ENCODE measurements around the gene SLC25A26. TPM values are rescaled to one million over a fixed set of nuclear protein-coding genes. Genes with fewer than 3 reads are reported as not detected.

SLC25A26 gene
- total and polyA plus RNA-seq, 2 donors (not counting 1 experiment from before 2014, with no cell fraction given), result 14.2 to 29.0 TPM

DNA sequence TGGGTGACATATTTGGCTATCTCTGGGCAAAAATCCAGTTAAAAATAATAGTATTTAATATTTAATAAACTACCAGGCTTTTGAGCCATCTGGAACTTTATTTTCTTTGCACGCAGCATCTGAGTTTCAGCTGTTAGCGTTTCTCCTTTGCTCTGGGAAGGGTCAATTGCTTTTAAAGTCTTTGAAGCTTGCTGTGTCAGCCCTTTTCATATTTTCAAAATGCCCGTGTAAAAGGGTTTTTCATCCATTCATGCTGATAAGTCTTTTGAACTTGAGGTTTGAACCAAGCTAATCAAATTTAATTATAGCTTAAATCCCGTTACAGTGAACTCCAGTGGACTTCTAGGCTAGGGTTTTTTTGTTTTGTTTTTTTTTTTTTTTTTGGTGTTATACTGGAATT lies 79.1 kb downstream of the SLC25A26 start:
- H4K20me1 ChIP-seq (ENCODE audit: control insufficient read depth, extremely low read depth, insufficient read depth, low read length), result no peaks in the 10 kb centered on the region
- TF ChIP-seq EZH2 (IDR thresholded peaks at IDR 0.05; ENCODE audit: low read length, missing control alignments), result no peak
- TF ChIP-seq, protein P1, sequence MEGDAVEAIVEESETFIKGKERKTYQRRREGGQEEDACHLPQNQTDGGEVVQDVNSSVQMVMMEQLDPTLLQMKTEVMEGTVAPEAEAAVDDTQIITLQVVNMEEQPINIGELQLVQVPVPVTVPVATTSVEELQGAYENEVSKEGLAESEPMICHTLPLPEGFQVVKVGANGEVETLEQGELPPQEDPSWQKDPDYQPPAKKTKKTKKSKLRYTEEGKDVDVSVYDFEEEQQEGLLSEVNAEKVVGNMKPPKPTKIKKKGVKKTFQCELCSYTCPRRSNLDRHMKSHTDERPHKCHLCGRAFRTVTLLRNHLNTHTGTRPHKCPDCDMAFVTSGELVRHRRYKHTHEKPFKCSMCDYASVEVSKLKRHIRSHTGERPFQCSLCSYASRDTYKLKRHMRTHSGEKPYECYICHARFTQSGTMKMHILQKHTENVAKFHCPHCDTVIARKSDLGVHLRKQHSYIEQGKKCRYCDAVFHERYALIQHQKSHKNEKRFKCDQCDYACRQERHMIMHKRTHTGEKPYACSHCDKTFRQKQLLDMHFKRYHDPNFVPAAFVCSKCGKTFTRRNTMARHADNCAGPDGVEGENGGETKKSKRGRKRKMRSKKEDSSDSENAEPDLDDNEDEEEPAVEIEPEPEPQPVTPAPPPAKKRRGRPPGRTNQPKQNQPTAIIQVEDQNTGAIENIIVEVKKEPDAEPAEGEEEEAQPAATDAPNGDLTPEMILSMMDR (conservative IDR thresholded peaks at IDR 0.05 in 1 of 2, IDR thresholded peaks at IDR 0.05 in 1 of 2; ENCODE audit: low read depth in 1 of 2, low read length in 2 of 2), result no peak
- no peaks in the 10 kb centered on the region for H3K9me3 ChIP-seq (ENCODE audit: control insufficient read depth, insufficient read depth, low read depth, low read length)
- H3K9ac ChIP-seq (ENCODE audit: insufficient read depth, low read length), result no peak overlapping the region
- peak overlapping the region in 2 of 4 experiments; percentile 29 to 44 for H3K4me3 ChIP-seq (replicated peaks in 1 of 4; ENCODE audit: control extremely low read depth in 1 of 4, insufficient read depth in 1 of 4, low read depth in 3 of 4, low read length in 4 of 4)
- no peaks in the 10 kb centered on the region for H3K27me3 ChIP-seq (ENCODE audit: control insufficient read depth, insufficient read depth, low read length)
- H3K4me1 ChIP-seq (ENCODE audit: control insufficient read depth, extremely low read depth, insufficient read depth, low read length), result peaks cover 6% of the 10 kb centered on the region
- H3K4me2 ChIP-seq (ENCODE audit: extremely low read depth, insufficient read depth, low read length), result peak overlapping the region; percentile 51
- peak in 1 of 2 donors; percentile 49 for DNase-seq (ENCODE audit: low read depth in 2 of 2)
- H3K27ac ChIP-seq (ENCODE audit: insufficient read depth, low read length), result no peak overlapping the region
- no peak overlapping the region for H2AFZ ChIP-seq (ENCODE audit: low read length)
- no peaks in the 10 kb centered on the region for H3K36me3 ChIP-seq (ENCODE audit: control insufficient read depth, insufficient read depth, low read length)
- no peaks in the 10 kb centered on the region for H3K79me2 ChIP-seq (ENCODE audit: control insufficient read depth, insufficient read depth, low read length)

DNA sequence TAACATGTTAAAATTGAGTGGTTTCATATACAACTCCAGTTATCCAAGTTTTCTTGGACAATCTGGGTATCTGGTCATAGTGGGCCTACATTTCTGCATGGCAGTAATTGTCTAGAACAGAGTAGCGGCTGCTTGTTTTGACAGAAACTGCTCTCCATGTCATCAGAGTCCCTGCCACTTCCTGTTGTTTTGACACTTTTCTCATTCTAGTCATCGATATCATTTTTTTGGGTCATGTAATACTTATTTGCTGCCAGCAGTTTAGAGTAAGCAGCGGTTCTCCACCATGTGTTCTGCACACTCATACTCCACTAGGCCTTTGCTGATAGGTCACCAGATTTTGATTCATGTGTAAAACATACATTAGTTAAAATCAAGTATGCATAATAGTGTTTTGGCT lies 81.5 kb downstream of the SLC25A26 start:
- Histone ChIP-seq H3K27ac (ENCODE audit: insufficient read depth, low read length) (no peak overlapping the region), H3K79me2 (ENCODE audit: control insufficient read depth, insufficient read depth, low read length) (no peaks in the 10 kb centered on the region), H3K9me3 (ENCODE audit: control insufficient read depth, insufficient read depth, low read depth, low read length) (no peaks in the 10 kb centered on the region), H3K36me3 (ENCODE audit: control insufficient read depth, insufficient read depth, low read length) (no peaks in the 10 kb centered on the region), H2AFZ (ENCODE audit: low read length) (no peak overlapping the region), H3K4me1 (ENCODE audit: control insufficient read depth, extremely low read depth, insufficient read depth, low read length) (peaks cover 6% of the 10 kb centered on the region), H3K9ac (ENCODE audit: insufficient read depth, low read length) (no peak overlapping the region), H4K20me1 (ENCODE audit: control insufficient read depth, extremely low read depth, insufficient read depth, low read length) (no peaks in the 10 kb centered on the region), H3K27me3 (ENCODE audit: control insufficient read depth, insufficient read depth, low read length) (no peaks in the 10 kb centered on the region), H3K4me3 (replicated peaks in 1 of 4; ENCODE audit: control extremely low read depth in 1 of 4, insufficient read depth in 1 of 4, low read depth in 3 of 4, low read length in 4 of 4) (no peak overlapping the region), H3K4me2 (ENCODE audit: extremely low read depth, insufficient read depth, low read length) (no peak overlapping the region)
- no peak for TF ChIP-seq EZH2 (IDR thresholded peaks at IDR 0.05; ENCODE audit: low read length, missing control alignments)
- TF ChIP-seq, protein P1 (conservative IDR thresholded peaks at IDR 0.05 in 1 of 2, IDR thresholded peaks at IDR 0.05 in 1 of 2; ENCODE audit: low read depth in 1 of 2, low read length in 2 of 2), result no peak
- no peak for DNase-seq (ENCODE audit: low read depth in 2 of 2)

DNA sequence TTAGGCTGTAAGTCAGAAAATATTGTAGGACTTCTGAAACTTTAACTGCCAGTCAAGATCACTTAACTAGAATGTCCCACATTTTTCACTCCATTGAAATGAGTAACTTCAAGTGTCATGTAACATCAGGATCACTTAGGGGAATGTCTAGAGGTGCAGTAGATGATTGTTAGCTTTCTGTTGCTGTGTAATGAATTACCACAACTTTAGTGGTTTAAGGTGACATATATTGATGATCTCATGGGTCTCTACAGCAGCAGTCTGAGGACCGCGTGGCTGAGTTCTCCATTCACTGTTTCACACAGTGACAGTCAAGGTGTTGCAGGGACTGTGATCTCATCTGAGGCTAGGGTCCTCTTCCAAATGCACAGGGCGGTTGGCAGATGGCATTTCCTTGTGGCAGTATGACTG lies 82.7 kb downstream of the SLC25A26 start:
- H2AFZ ChIP-seq (ENCODE audit: low read length), result no peak overlapping the region
- DNase-seq (ENCODE audit: low read depth in 2 of 2), result no peak

More for the DNA sequence above, 82.7 kb downstream of the SLC25A26 start:
- Histone ChIP-seq H3K27ac (ENCODE audit: insufficient read depth, low read length) (no peak overlapping the region), H4K20me1 (ENCODE audit: control insufficient read depth, extremely low read depth, insufficient read depth, low read length) (no peaks in the 10 kb centered on the region), H3K4me2 (ENCODE audit: extremely low read depth, insufficient read depth, low read length) (no peak overlapping the region), H3K9ac (ENCODE audit: insufficient read depth, low read length) (no peak overlapping the region), H3K9me3 (ENCODE audit: control insufficient read depth, insufficient read depth, low read depth, low read length) (no peaks in the 10 kb centered on the region), H3K79me2 (ENCODE audit: control insufficient read depth, insufficient read depth, low read length) (no peaks in the 10 kb centered on the region), H3K4me3 (replicated peaks in 1 of 4; ENCODE audit: control extremely low read depth in 1 of 4, insufficient read depth in 1 of 4, low read depth in 3 of 4, low read length in 4 of 4) (no peak overlapping the region), H3K36me3 (ENCODE audit: control insufficient read depth, insufficient read depth, low read length) (no peaks in the 10 kb centered on the region), H3K4me1 (ENCODE audit: control insufficient read depth, extremely low read depth, insufficient read depth, low read length) (no peaks in the 10 kb centered on the region), H3K27me3 (ENCODE audit: control insufficient read depth, insufficient read depth, low read length) (no peaks in the 10 kb centered on the region)
- TF ChIP-seq, protein P1 (conservative IDR thresholded peaks at IDR 0.05 in 1 of 2, IDR thresholded peaks at IDR 0.05 in 1 of 2; ENCODE audit: low read depth in 1 of 2, low read length in 2 of 2), result no peak
- TF ChIP-seq EZH2 (IDR thresholded peaks at IDR 0.05; ENCODE audit: low read length, missing control alignments), result no peak
